HepG2 (cell line): ENCODE results near the gene EDEM3. TPM values are rescaled to one million over a fixed set of nuclear protein-coding genes. Genes with fewer than 3 reads are reported as not detected.

Source experiments
- CREM ChIP-seq, 2 experiments: sonication (generic) in 1 of 2; formaldehyde crosslinking in 1 of 2; IDR thresholded peaks; 2 replicates each; pipeline versions ENCODE4 v1.4.0 to v1.6.1; 2016 to 2020; ENCODE audit warnings: antibody characterized with exemption in 1 of 2, mild to moderate bottlenecking in 1 of 2, missing genetic modification reagents in 1 of 2
- ETS1 ChIP-seq: sonication (generic); formaldehyde crosslinking; IDR thresholded peaks from 2 replicates; pipeline ENCODE4 v1.4.0; 2020; ENCODE audit warnings: missing genetic modification reagents
- FOXA3 ChIP-seq: IDR thresholded peaks from 2 replicates; pipeline ENCODE4 v1.6.1; 2016; ENCODE audit warnings: missing genetic modification reagents, missing compliant biosample characterization
- HDAC2 ChIP-seq: sonication (generic); formaldehyde crosslinking; IDR thresholded peaks from 2 replicates; pipeline ENCODE4 v1.4.0; 2020; ENCODE audit warnings: missing genetic modification reagents
- HDAC6 ChIP-seq: fragments of 200-600 bp; sonication (generic); IDR thresholded peaks from 2 replicates; pipeline ENCODE4 v1.7.0; 2017; ENCODE audit warnings: mild to moderate bottlenecking, antibody characterized with exemption, low read length, low read depth
- HNF1B ChIP-seq: sonication (generic); formaldehyde crosslinking; IDR thresholded peaks from 2 replicates; pipeline ENCODE4 v1.5.1; 2020; ENCODE audit warnings: mild to moderate bottlenecking, moderate library complexity, missing genetic modification reagents
- KAT2B ChIP-seq: fragments of 150-350 bp; IDR thresholded peaks from 2 replicates; pipeline ENCODE4 v1.6.1; 2014; ENCODE audit warnings: low read depth, low read length, borderline replicate concordance
- KLF16 ChIP-seq, 2 experiments: sonication (generic) in 1 of 2; formaldehyde crosslinking in 1 of 2; IDR thresholded peaks; 2 replicates each; pipeline versions ENCODE4 v1.6.1 to v1.8.0; 2016 to 2023; ENCODE audit warnings: missing genetic modification reagents in 2 of 2, missing compliant biosample characterization in 1 of 2
- NFIB ChIP-seq: sonication (generic); formaldehyde crosslinking; IDR thresholded peaks from 2 replicates; pipeline ENCODE4 v1.9.0; 2021; ENCODE audit warnings: missing genetic modification reagents, mild to moderate bottlenecking, borderline replicate concordance
- NFYC ChIP-seq: IDR thresholded peaks from 2 replicates; pipeline ENCODE4 v1.6.1; 2016; ENCODE audit warnings: missing genetic modification reagents, missing compliant biosample characterization
- POLR2AphosphoS5 ChIP-seq: IDR thresholded peaks from 2 replicates; pipeline ENCODE4 v1.6.1; 2012; ENCODE audit warnings: low read depth, low read length
- SALL1 ChIP-seq: sonication (generic); formaldehyde crosslinking; IDR thresholded peaks from 2 replicates; pipeline ENCODE4 v1.8.0; 2022; ENCODE audit warnings: mild to moderate bottlenecking, missing genetic modification reagents
- THYN1 ChIP-seq: sonication (generic); formaldehyde crosslinking; IDR thresholded peaks from 2 replicates; pipeline ENCODE4 v1.8.1; 2023; ENCODE audit warnings: low read depth, mild to moderate bottlenecking, moderate library complexity, missing genetic modification reagents, borderline replicate concordance
- ZNF225 ChIP-seq: sonication (generic); formaldehyde crosslinking; IDR thresholded peaks from 2 replicates; pipeline ENCODE4 v1.4.0; 2020; ENCODE audit warnings: mild to moderate bottlenecking, missing genetic modification reagents
- ZNF605 ChIP-seq: sonication (generic); formaldehyde crosslinking; IDR thresholded peaks from 2 replicates; pipeline ENCODE4 v1.8.0; 2022; ENCODE audit warnings: mild to moderate bottlenecking, missing genetic modification reagents
- ZNF646 ChIP-seq: sonication (generic); formaldehyde crosslinking; IDR thresholded peaks from 2 replicates; pipeline ENCODE4 v1.9.0; 2021; ENCODE audit warnings: mild to moderate bottlenecking, missing genetic modification reagents
- ZNF776 ChIP-seq: sonication (generic); formaldehyde crosslinking; IDR thresholded peaks from 2 replicates; pipeline ENCODE4 v1.4.0; 2020; ENCODE audit warnings: mild to moderate bottlenecking, missing genetic modification reagents
- ZNF879 ChIP-seq: sonication (generic); formaldehyde crosslinking; IDR thresholded peaks from 2 replicates; pipeline ENCODE4 v1.8.1; 2023; ENCODE audit warnings: missing genetic modification reagents
- ZSCAN9 ChIP-seq: IDR thresholded peaks from 2 replicates; pipeline ENCODE4 v1.6.1; 2016; ENCODE audit warnings: borderline replicate concordance
- polyA plus RNA-seq, 8 experiments: library from polyadenylated mRNA; depleted of rRNA in 3 of 8; stranded (reverse) in 7 of 8; unstranded in 1 of 8; fragments of >200 nt; fragmentation: Illumina TruSeq in 4 of 8; extraction: Trizol in 4 of 8; gene quantifications; 2 replicates each; pipeline versions ENCODE4 v1.2.1 to v1.2.3, GENCODE V29; 2011 to 2016; ENCODE audit warnings: low read depth in 4 of 8, missing spikeins in 1 of 8, mixed read lengths in 1 of 8; ENCODE audit not compliant: insufficient read depth in 1 of 8
- total RNA-seq, 5 experiments: library from RNA; depleted of rRNA; stranded (reverse); fragments of >200 nt; fragmentation: Illumina TruSeq; extraction: Trizol; gene quantifications; 2 replicates each; pipeline ENCODE4 v1.2.3, GENCODE V29; 2016; ENCODE audit warnings: low read depth in 1 of 5
- TF ChIP-seq, protein P1 (sequence below): sonication (generic); formaldehyde crosslinking; IDR thresholded peaks from 2 replicates; pipeline ENCODE4 v1.4.0; 2020; ENCODE audit warnings: mild to moderate bottlenecking, missing genetic modification reagents

EDEM3 gene
- total and polyA plus RNA-seq, 2 of the 13 experiments (the other 11 are each of a cell fraction or from before 2014, with no cell fraction given), result 13.1 to 18.2 TPM

GRCh38 chr1:184754476-184755225 lies at the start of gene EDEM3 (continued):
- TF ChIP-seq ZNF646, result no peak
- no peak; the same call in 1 of the 2 replicates for TF ChIP-seq ETS1
- no peak for TF ChIP-seq NFIB (CRISPR knock-in tag)
- peak; percentile 79 for TF ChIP-seq ZNF605 (CRISPR knock-in tag)
- peak; percentile 6; the same call in 1 of the 2 replicates for TF ChIP-seq HDAC2 (CRISPR knock-in tag)
- TF ChIP-seq ZNF225 (CRISPR knock-in tag), result peak; percentile 92; the same call in 1 of the 2 replicates
- peak; percentile 38; the same call in 1 of the 2 replicates for TF ChIP-seq HNF1B
- TF ChIP-seq SALL1 (CRISPR knock-in tag), result peak; percentile 37
- 0 out of 2 replicates have a peak, but pooled peaks have one; percentile 41 for TF ChIP-seq ZNF776 (CRISPR knock-in tag)
- no peak for TF ChIP-seq KAT2B
- TF ChIP-seq HDAC6, result no peak
- peak in 1 of 2 experiments; percentile 62; a peak in 1 of 4 replicates for TF ChIP-seq KLF16 (CRISPR knock-in tag; IDR thresholded peaks at IDR 0.05)
- TF ChIP-seq ZSCAN9 (CRISPR knock-in tag), result peak; percentile 39
- no peak for TF ChIP-seq THYN1
- peak; percentile 78 for TF ChIP-seq ZNF879 (CRISPR knock-in tag)
- TF ChIP-seq CREM (IDR thresholded peaks at IDR 0.05), result peak; percentile 96
- TF ChIP-seq CREM (CRISPR knock-in tag; IDR thresholded peaks at IDR 0.05), result no peak
- TF ChIP-seq, protein P1, sequence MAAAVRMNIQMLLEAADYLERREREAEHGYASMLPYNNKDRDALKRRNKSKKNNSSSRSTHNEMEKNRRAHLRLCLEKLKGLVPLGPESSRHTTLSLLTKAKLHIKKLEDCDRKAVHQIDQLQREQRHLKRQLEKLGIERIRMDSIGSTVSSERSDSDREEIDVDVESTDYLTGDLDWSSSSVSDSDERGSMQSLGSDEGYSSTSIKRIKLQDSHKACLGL (CRISPR knock-in tag), result peak; percentile 28; the same call in 1 of the 2 replicates
- peak; percentile 97 for TF ChIP-seq NFYC (CRISPR knock-in tag)
- peak; percentile 67 for TF ChIP-seq POLR2AphosphoS5
- TF ChIP-seq FOXA3 (CRISPR knock-in tag), result peak; percentile 12; the same call in 1 of the 2 replicates
